GM23338 (cell line): ENCODE measurements around the gene MTOR. TPM values are rescaled to one million over a fixed set of nuclear protein-coding genes. Genes with fewer than 3 reads are reported as not detected.
"Not testable (repeated sequence)": the region's sequence is repeated elsewhere in the genome, so short reads cannot be mapped to it uniquely, and the experiment has no call there.

Experiments
- ATAC-seq: fragments of 200-7000 bp; cut with Tn5 transposase; 3 replicates; pipeline ENCODE4 v1.9.1; 2020
- DNase-seq: peaks from one replicate; pipeline ENCODE4 v3.0.0-alpha.2; 2015; ENCODE audit warnings: low spot score
- H2AFZ ChIP-seq: fragments of 200-600 bp; sonication (generic); 2 replicates; pipeline ENCODE4 v1.8.0; 2016; ENCODE audit warnings: antibody characterized with exemption, mild to moderate bottlenecking, moderate library complexity
- H3F3A ChIP-seq: fragments of 200-600 bp; sonication (generic); replicated peaks from 2 replicates; pipeline ENCODE4 v1.8.0; 2017; ENCODE audit warnings: antibody characterized with exemption, mixed run types, low read depth
- H3K27ac ChIP-seq: fragments of 200-600 bp; sonication (generic); 2 replicates; pipeline ENCODE4 v1.6.1; 2016; ENCODE audit warnings: low read depth
- H3K27me3 ChIP-seq: fragments of 200-600 bp; sonication (generic); 2 replicates; pipeline ENCODE4 v1.8.0; 2016; ENCODE audit warnings: mild to moderate bottlenecking, mixed run types, moderate library complexity; ENCODE audit not compliant: insufficient read depth
- H3K36me3 ChIP-seq: fragments of 200-600 bp; sonication (generic); 2 replicates; pipeline ENCODE4 v1.8.0; 2016; ENCODE audit warnings: mild to moderate bottlenecking; ENCODE audit not compliant: insufficient read depth
- H3K4me1 ChIP-seq: fragments of 200-600 bp; sonication (generic); 2 replicates; pipeline ENCODE4 v1.8.0; 2016; ENCODE audit warnings: mild to moderate bottlenecking, moderate library complexity; ENCODE audit not compliant: insufficient read depth
- H3K4me2 ChIP-seq: fragments of 200-600 bp; sonication (generic); 2 replicates; pipeline ENCODE4 v1.7.1; 2017; ENCODE audit warnings: mixed run types
- H3K4me3 ChIP-seq: fragments of 200-600 bp; sonication (generic); 2 replicates; pipeline ENCODE4 v1.6.1; 2016; ENCODE audit warnings: mixed run types
- H3K79me2 ChIP-seq: fragments of 200-600 bp; sonication (generic); replicated peaks from 2 replicates; pipeline ENCODE4 v1.8.0; 2017; ENCODE audit warnings: mild to moderate bottlenecking; ENCODE audit not compliant: insufficient read depth
- H3K9me2 ChIP-seq: fragments of 200-600 bp; sonication (generic); 2 replicates; pipeline ENCODE4 v1.8.0; 2017; ENCODE audit not compliant: insufficient read depth
- H4K20me1 ChIP-seq: fragments of 200-600 bp; sonication (generic); replicated peaks from 2 replicates; pipeline ENCODE4 v1.8.0; 2017; ENCODE audit warnings: mild to moderate bottlenecking; ENCODE audit not compliant: insufficient read depth
- H3K27ac Mint-ChIP-seq: 2 replicates; pipeline ENCODE4 v1.8.0; 2020; ENCODE audit warnings: inconsistent platforms, mild to moderate bottlenecking, moderate library complexity, mixed read lengths
- H3K27me3 Mint-ChIP-seq: 3 replicates; pipeline ENCODE4 v1.8.0; 2022; ENCODE audit warnings: low read depth, mild to moderate bottlenecking, moderate library complexity, mixed read lengths, inconsistent platforms; ENCODE audit not compliant: insufficient read depth, poor library complexity
- H3K36me3 Mint-ChIP-seq: 3 replicates; pipeline ENCODE4 v1.8.0; 2021; ENCODE audit warnings: low read depth, mild to moderate bottlenecking, inconsistent platforms, moderate library complexity, mixed read lengths
- H3K4me1 Mint-ChIP-seq: 3 replicates; pipeline ENCODE4 v1.8.0; 2020; ENCODE audit warnings: mild to moderate bottlenecking, inconsistent platforms, mixed read lengths
- H3K4me3 Mint-ChIP-seq: 3 replicates; pipeline ENCODE4 v1.8.0; 2021; ENCODE audit warnings: moderate library complexity, mild to moderate bottlenecking, inconsistent platforms, mixed read lengths
- H3K9me3 Mint-ChIP-seq: 3 replicates; pipeline ENCODE4 v1.8.0; 2020; ENCODE audit warnings: moderate library complexity, mild to moderate bottlenecking, inconsistent platforms, mixed read lengths
- NANOG ChIP-seq: IDR thresholded peaks from 2 replicates; pipeline ENCODE4 v1.6.1; 2016; ENCODE audit warnings: antibody characterized with exemption, borderline replicate concordance
- polyA plus RNA-seq: library from polyadenylated mRNA; unstranded; fragments of >200 nt; fragmentation: Nextera tagmentation; extraction: Ambion mirVana; gene quantifications from 2 replicates; pipeline ENCODE4 v1.2.1, GENCODE V29; 2016
- total RNA-seq: library from RNA; depleted of rRNA; stranded (reverse); fragments of >200 nt; shearing (Covaris generic); gene quantifications from 2 replicates; pipeline ENCODE4 v1.2.3, GENCODE V29; 2014
- TF ChIP-seq, protein P1 (sequence below): fragments of 250-450 bp; sonication (Bioruptor Pico); IDR thresholded peaks from 2 replicates; pipeline ENCODE4 v1.5.0; 2020; ENCODE audit warnings: mild to moderate bottlenecking, moderate library complexity
- TF ChIP-seq, protein P2 (sequence below), 2 experiments: fragments of 200-600 bp in 1 of 2; sonication (generic) in 1 of 2; conservative IDR thresholded peaks; 2 replicates each; pipeline versions ENCODE4 v1.5.1 to v1.6.1; 2016 to 2017; ENCODE audit warnings: antibody characterized with exemption in 2 of 2, low read depth in 2 of 2, mild to moderate bottlenecking in 2 of 2, moderate library complexity in 1 of 2

The MTOR gene
- total and polyA plus RNA-seq, 2 experiments from 2014 or later: 22.8 to 98.0 TPM

DNA sequence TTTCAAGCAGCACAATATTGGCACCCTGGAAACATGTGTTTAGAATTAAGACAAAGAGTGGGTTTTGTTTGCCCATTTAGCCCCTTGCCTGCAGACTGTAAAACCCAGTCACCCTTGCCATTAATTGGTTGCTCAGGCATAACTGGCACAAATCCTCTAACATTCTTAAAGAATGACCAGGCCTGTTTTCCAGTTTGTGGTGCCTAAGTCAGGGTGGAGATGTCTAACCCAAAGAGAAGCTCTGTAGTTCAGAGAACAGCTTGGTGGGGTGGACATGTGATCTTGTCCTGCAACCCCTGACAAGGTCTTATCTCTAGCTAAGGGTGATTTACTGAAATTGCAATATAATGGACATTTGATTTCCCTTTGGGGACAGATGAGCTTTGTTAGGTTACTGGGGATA lies 82.0 kb downstream of the MTOR start (continued):
- TF ChIP-seq, protein P1, sequence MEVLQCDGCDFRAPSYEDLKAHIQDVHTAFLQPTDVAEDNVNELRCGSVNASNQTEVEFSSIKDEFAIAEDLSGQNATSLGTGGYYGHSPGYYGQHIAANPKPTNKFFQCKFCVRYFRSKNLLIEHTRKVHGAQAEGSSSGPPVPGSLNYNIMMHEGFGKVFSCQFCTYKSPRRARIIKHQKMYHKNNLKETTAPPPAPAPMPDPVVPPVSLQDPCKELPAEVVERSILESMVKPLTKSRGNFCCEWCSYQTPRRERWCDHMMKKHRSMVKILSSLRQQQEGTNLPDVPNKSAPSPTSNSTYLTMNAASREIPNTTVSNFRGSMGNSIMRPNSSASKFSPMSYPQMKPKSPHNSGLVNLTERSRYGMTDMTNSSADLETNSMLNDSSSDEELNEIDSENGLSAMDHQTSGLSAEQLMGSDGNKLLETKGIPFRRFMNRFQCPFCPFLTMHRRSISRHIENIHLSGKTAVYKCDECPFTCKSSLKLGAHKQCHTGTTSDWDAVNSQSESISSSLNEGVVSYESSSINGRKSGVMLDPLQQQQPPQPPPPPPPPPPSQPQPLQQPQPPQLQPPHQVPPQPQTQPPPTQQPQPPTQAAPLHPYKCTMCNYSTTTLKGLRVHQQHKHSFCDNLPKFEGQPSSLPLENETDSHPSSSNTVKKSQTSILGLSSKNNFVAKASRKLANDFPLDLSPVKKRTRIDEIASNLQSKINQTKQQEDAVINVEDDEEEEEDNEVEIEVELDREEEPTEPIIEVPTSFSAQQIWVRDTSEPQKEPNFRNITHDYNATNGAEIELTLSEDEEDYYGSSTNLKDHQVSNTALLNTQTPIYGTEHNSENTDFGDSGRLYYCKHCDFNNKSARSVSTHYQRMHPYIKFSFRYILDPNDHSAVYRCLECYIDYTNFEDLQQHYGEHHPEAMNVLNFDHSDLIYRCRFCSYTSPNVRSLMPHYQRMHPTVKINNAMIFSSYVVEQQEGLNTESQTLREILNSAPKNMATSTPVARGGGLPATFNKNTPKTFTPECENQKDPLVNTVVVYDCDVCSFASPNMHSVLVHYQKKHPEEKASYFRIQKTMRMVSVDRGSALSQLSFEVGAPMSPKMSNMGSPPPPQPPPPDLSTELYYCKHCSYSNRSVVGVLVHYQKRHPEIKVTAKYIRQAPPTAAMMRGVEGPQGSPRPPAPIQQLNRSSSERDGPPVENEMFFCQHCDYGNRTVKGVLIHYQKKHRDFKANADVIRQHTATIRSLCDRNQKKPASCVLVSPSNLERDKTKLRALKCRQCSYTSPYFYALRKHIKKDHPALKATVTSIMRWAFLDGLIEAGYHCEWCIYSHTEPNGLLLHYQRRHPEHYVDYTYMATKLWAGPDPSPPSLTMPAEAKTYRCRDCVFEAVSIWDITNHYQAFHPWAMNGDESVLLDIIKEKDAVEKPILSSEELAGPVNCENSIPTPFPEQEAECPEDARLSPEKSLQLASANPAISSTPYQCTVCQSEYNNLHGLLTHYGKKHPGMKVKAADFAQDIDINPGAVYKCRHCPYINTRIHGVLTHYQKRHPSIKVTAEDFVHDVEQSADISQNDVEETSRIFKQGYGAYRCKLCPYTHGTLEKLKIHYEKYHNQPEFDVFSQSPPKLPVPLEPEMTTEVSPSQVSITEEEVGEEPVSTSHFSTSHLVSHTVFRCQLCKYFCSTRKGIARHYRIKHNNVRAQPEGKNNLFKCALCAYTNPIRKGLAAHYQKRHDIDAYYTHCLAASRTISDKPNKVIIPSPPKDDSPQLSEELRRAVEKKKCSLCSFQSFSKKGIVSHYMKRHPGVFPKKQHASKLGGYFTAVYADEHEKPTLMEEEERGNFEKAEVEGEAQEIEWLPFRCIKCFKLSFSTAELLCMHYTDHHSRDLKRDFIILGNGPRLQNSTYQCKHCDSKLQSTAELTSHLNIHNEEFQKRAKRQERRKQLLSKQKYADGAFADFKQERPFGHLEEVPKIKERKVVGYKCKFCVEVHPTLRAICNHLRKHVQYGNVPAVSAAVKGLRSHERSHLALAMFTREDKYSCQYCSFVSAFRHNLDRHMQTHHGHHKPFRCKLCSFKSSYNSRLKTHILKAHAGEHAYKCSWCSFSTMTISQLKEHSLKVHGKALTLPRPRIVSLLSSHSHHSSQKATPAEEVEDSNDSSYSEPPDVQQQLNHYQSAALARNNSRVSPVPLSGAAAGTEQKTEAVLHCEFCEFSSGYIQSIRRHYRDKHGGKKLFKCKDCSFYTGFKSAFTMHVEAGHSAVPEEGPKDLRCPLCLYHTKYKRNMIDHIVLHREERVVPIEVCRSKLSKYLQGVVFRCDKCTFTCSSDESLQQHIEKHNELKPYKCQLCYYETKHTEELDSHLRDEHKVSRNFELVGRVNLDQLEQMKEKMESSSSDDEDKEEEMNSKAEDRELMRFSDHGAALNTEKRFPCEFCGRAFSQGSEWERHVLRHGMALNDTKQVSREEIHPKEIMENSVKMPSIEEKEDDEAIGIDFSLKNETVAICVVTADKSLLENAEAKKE (CRISPR knock-in tag): no peak
- no peak for TF ChIP-seq NANOG
- TF ChIP-seq, protein P2, sequence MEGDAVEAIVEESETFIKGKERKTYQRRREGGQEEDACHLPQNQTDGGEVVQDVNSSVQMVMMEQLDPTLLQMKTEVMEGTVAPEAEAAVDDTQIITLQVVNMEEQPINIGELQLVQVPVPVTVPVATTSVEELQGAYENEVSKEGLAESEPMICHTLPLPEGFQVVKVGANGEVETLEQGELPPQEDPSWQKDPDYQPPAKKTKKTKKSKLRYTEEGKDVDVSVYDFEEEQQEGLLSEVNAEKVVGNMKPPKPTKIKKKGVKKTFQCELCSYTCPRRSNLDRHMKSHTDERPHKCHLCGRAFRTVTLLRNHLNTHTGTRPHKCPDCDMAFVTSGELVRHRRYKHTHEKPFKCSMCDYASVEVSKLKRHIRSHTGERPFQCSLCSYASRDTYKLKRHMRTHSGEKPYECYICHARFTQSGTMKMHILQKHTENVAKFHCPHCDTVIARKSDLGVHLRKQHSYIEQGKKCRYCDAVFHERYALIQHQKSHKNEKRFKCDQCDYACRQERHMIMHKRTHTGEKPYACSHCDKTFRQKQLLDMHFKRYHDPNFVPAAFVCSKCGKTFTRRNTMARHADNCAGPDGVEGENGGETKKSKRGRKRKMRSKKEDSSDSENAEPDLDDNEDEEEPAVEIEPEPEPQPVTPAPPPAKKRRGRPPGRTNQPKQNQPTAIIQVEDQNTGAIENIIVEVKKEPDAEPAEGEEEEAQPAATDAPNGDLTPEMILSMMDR (conservative IDR thresholded peaks at IDR 0.05; ENCODE audit: low read depth in 2 of 2): no peak

DNA sequence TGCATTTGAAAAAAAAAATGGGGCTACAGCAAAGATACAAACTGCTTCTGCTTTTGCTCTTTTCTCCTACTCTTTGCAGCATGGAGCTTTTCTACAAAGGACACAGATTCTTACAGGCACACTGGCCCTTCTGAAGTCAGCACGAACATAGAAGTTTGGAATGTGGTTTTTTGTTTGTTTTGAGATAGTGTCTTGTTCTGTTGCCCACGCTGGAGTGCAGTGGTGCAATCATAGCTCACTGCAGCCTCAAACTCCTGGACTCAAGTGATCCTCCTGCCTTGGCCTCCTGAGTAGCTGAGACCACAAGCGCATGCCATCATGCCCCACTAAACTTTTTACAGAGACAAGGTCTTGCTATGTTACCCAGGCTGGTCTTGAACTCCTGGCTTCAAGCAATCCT lies 82.6 kb downstream of the MTOR start:
- not testable (repeated sequence) for DNase-seq, ATAC-seq, H3F3A ChIP-seq, H3K4me3 Mint-ChIP-seq, H3K27me3 ChIP-seq, H3K4me1 ChIP-seq, H3K27ac Mint-ChIP-seq, H3K79me2 ChIP-seq, H3K4me3 ChIP-seq, H2AFZ ChIP-seq, H3K27ac ChIP-seq, H3K27me3 Mint-ChIP-seq, H3K36me3 ChIP-seq, H3K9me2 ChIP-seq, H3K9me3 Mint-ChIP-seq, H3K4me2 ChIP-seq
- Mint-ChIP-seq H3K36me3 (peaks cover 10% of the 10 kb centered on the region), H3K4me1 (peaks cover 12% of the 10 kb centered on the region)
- peaks cover 13% of the 10 kb centered on the region for H4K20me1 ChIP-seq
